ENCODE measurements around the gene TMEM229B.

The TMEM229B gene

GRCh38 chr14:67527756-67528155 is 39.2 kb upstream of the TMEM229B start:
- TF ChIP-seq CTCF (IDR thresholded peaks at IDR 0.05; ENCODE audit: low read depth, low read length) (no peak), EZH2phosphoT487 (IDR thresholded peaks at IDR 0.05; ENCODE audit: low read depth) (no peak)
- H3K4me2 ChIP-seq (ENCODE audit: low read length): no peak overlapping the region
- no peaks in the 10 kb centered on the region for H3K36me3 ChIP-seq (replicated peaks; ENCODE audit: low read depth, low read length)
- no peaks in the 10 kb centered on the region for H3K9me3 ChIP-seq (ENCODE audit: insufficient read depth, low read length)
- no peak overlapping the region for H3K27ac ChIP-seq (ENCODE audit: low read length)
- H3K9ac ChIP-seq (ENCODE audit: low read length): no peak overlapping the region
- peaks cover 78% of the 10 kb centered on the region for H3K27me3 ChIP-seq (ENCODE audit: low read depth, low read length)
- no peak overlapping the region for H2AFZ ChIP-seq (ENCODE audit: low read depth, low read length)
- H3K4me1 ChIP-seq (ENCODE audit: low read length): peaks cover 7% of the 10 kb centered on the region
- no peaks in the 10 kb centered on the region for H3K79me2 ChIP-seq (ENCODE audit: low read length)
- H4K20me1 ChIP-seq (ENCODE audit: insufficient read depth, low read length): no peaks in the 10 kb centered on the region
- H3K4me3 ChIP-seq (ENCODE audit: low read length): no peak overlapping the region

- Histone ChIP-seq H3K4me3 (ENCODE audit: low read length) (no peak overlapping the region), H4K20me1 (ENCODE audit: insufficient read depth, low read length) (no peaks in the 10 kb centered on the region), H3K9me3 (ENCODE audit: insufficient read depth, low read length) (no peaks in the 10 kb centered on the region), H2AFZ (ENCODE audit: low read depth, low read length) (0 out of 2 replicates have a peak overlapping the region, but pooled peaks have one; percentile 67), H3K4me1 (ENCODE audit: low read length) (0 out of 2 replicates have a peak, but pooled peaks cover 4% of the 10 kb centered on the region), H3K27ac (ENCODE audit: low read length) (no peak overlapping the region), H3K9ac (ENCODE audit: low read length) (no peak overlapping the region), H3K36me3 (replicated peaks; ENCODE audit: low read depth, low read length) (no peaks in the 10 kb centered on the region), H3K27me3 (ENCODE audit: low read depth, low read length) (peaks cover 77% of the 10 kb centered on the region), H3K4me2 (ENCODE audit: low read length) (peak overlapping the region; percentile 50; the same call in 1 of the 2 replicates), H3K79me2 (ENCODE audit: low read length) (no peaks in the 10 kb centered on the region)
- TF ChIP-seq EZH2phosphoT487 (IDR thresholded peaks at IDR 0.05; ENCODE audit: low read depth) (no peak), CTCF (IDR thresholded peaks at IDR 0.05; ENCODE audit: low read depth, low read length) (peak; percentile 97)
Observed at GRCh38 chr14:67526676-67527459, 38.3 kb upstream of the TMEM229B start.

GRCh38 chr14:67526181-67526580 is 37.7 kb upstream of the TMEM229B start:
- H2AFZ ChIP-seq (ENCODE audit: low read depth, low read length): no peak overlapping the region
- peaks cover 80% of the 10 kb centered on the region for H3K27me3 ChIP-seq (ENCODE audit: low read depth, low read length)
- TF ChIP-seq EZH2phosphoT487 (IDR thresholded peaks at IDR 0.05; ENCODE audit: low read depth): no peak
- TF ChIP-seq CTCF (IDR thresholded peaks at IDR 0.05; ENCODE audit: low read depth, low read length): no peak
- no peak overlapping the region for H3K4me2 ChIP-seq (ENCODE audit: low read length)
- no peaks in the 10 kb centered on the region for H4K20me1 ChIP-seq (ENCODE audit: insufficient read depth, low read length)
- no peak overlapping the region for H3K27ac ChIP-seq (ENCODE audit: low read length)
- H3K79me2 ChIP-seq (ENCODE audit: low read length): no peaks in the 10 kb centered on the region
- no peaks in the 10 kb centered on the region for H3K36me3 ChIP-seq (replicated peaks; ENCODE audit: low read depth, low read length)
- 0 out of 2 replicates have a peak, but pooled peaks cover 4% of the 10 kb centered on the region for H3K4me1 ChIP-seq (ENCODE audit: low read length)
- no peaks in the 10 kb centered on the region for H3K9me3 ChIP-seq (ENCODE audit: insufficient read depth, low read length)
- no peak overlapping the region for H3K4me3 ChIP-seq (ENCODE audit: low read length)
- no peak overlapping the region for H3K9ac ChIP-seq (ENCODE audit: low read length)

GRCh38 chr14:67525389-67525788 is 36.9 kb upstream of the TMEM229B start:
- Histone ChIP-seq H3K27ac (ENCODE audit: low read length) (no peak overlapping the region), H3K27me3 (ENCODE audit: low read depth, low read length) (peaks cover 80% of the 10 kb centered on the region), H4K20me1 (ENCODE audit: insufficient read depth, low read length) (no peaks in the 10 kb centered on the region), H2AFZ (ENCODE audit: low read depth, low read length) (no peak overlapping the region), H3K9ac (ENCODE audit: low read length) (no peak overlapping the region), H3K4me1 (ENCODE audit: low read length) (0 out of 2 replicates have a peak, but pooled peaks cover 4% of the 10 kb centered on the region), H3K9me3 (ENCODE audit: insufficient read depth, low read length) (no peaks in the 10 kb centered on the region), H3K36me3 (replicated peaks; ENCODE audit: low read depth, low read length) (no peaks in the 10 kb centered on the region), H3K4me2 (ENCODE audit: low read length) (no peak overlapping the region), H3K79me2 (ENCODE audit: low read length) (no peaks in the 10 kb centered on the region), H3K4me3 (ENCODE audit: low read length) (no peak overlapping the region)
- no peak for TF ChIP-seq CTCF (IDR thresholded peaks at IDR 0.05; ENCODE audit: low read depth, low read length)
- no peak for TF ChIP-seq EZH2phosphoT487 (IDR thresholded peaks at IDR 0.05; ENCODE audit: low read depth)

Measured in OCI-LY3 (cell line).